KMS-11 (cell line): ENCODE results near the gene RAB5A.

Source experiments
- H2AFZ ChIP-seq: fragments of 200-600 bp; sonication (generic); 2 replicates; pipeline ENCODE4 v1.6.1; 2016; ENCODE audit warnings: antibody characterized with exemption, mixed run types, low read depth
- H3K27ac ChIP-seq: fragments of 200-600 bp; sonication (generic); 2 replicates; pipeline ENCODE4 v1.6.1; 2016; ENCODE audit warnings: mild to moderate bottlenecking, mixed run types
- H3K27me3 ChIP-seq: fragments of 200-600 bp; sonication (generic); 2 replicates; pipeline ENCODE4 v1.6.1; 2017; ENCODE audit warnings: mild to moderate bottlenecking, low read depth, mixed run types, moderate library complexity; ENCODE audit not compliant: insufficient read depth
- H3K36me3 ChIP-seq: fragments of 200-600 bp; sonication (generic); 2 replicates; pipeline ENCODE4 v1.6.1; 2017; ENCODE audit warnings: mild to moderate bottlenecking, mixed run types; ENCODE audit not compliant: insufficient read depth
- H3K4me1 ChIP-seq: fragments of 200-600 bp; sonication (generic); 2 replicates; pipeline ENCODE4 v1.6.1; 2016; ENCODE audit warnings: mild to moderate bottlenecking, low read depth, mixed run types; ENCODE audit not compliant: poor library complexity, severe bottlenecking
- H3K4me2 ChIP-seq: fragments of 200-600 bp; sonication (generic); 2 replicates; pipeline ENCODE4 v1.7.0; 2016; ENCODE audit warnings: mild to moderate bottlenecking, mixed run types
- H3K4me3 ChIP-seq: fragments of 200-600 bp; sonication (generic); IDR thresholded peaks from 2 replicates; pipeline ENCODE4 v1.6.1; 2017; ENCODE audit warnings: low read depth, low read length, mixed read lengths; ENCODE audit not compliant: insufficient read depth
- H3K79me2 ChIP-seq: fragments of 200-600 bp; sonication (generic); 2 replicates; pipeline ENCODE4 v1.6.1; 2016; ENCODE audit warnings: low read depth, mixed run types; ENCODE audit not compliant: insufficient read depth
- H3K9ac ChIP-seq: fragments of 200-600 bp; sonication (generic); 2 replicates; pipeline ENCODE4 v1.6.1; 2016; ENCODE audit warnings: mild to moderate bottlenecking, mixed run types
- H4K20me1 ChIP-seq: fragments of 200-600 bp; sonication (generic); 2 replicates; pipeline ENCODE4 v1.6.1; 2016; ENCODE audit warnings: mild to moderate bottlenecking, mixed run types; ENCODE audit not compliant: insufficient read depth
- CTCF ChIP-seq: fragments of 200-600 bp; sonication (generic); conservative IDR thresholded peaks from 2 replicates; pipeline ENCODE4 v1.6.1; 2017; ENCODE audit warnings: low read depth, mild to moderate bottlenecking, antibody characterized with exemption, low read length, moderate library complexity, mixed read lengths

Gene RAB5A

GRCh38 chr3:20001932-20002331 is 55.0 kb downstream of the RAB5A start:
- Histone ChIP-seq H4K20me1 (no peaks in the 10 kb centered on the region), H3K27me3 (no peaks in the 10 kb centered on the region), H3K4me2 (no peak overlapping the region), H3K9ac (no peak overlapping the region), H3K4me1 (no peaks in the 10 kb centered on the region), H3K27ac (no peak overlapping the region), H2AFZ (no peak overlapping the region), H3K79me2 (no peaks in the 10 kb centered on the region), H3K36me3 (no peaks in the 10 kb centered on the region), H3K4me3 (no peak overlapping the region)
- no peak for TF ChIP-seq CTCF

GRCh38 chr3:20007960-20008359 is 61.1 kb downstream of the RAB5A start:
- TF ChIP-seq CTCF, result no peak
- H3K36me3 ChIP-seq, result no peaks in the 10 kb centered on the region
- H3K27ac ChIP-seq, result no peak overlapping the region
- H3K79me2 ChIP-seq, result no peaks in the 10 kb centered on the region
- no peak overlapping the region for H2AFZ ChIP-seq
- H4K20me1 ChIP-seq, result no peaks in the 10 kb centered on the region
- no peak overlapping the region for H3K4me2 ChIP-seq
- H3K4me1 ChIP-seq, result no peaks in the 10 kb centered on the region
- H3K9ac ChIP-seq, result no peak overlapping the region
- H3K4me3 ChIP-seq, result no peak overlapping the region
- no peaks in the 10 kb centered on the region for H3K27me3 ChIP-seq

GRCh38 chr3:20008646-20009045 is 61.7 kb downstream of the RAB5A start:
- H4K20me1 ChIP-seq, result no peaks in the 10 kb centered on the region
- no peaks in the 10 kb centered on the region for H3K79me2 ChIP-seq
- H3K9ac ChIP-seq, result no peak overlapping the region
- no peak overlapping the region for H2AFZ ChIP-seq
- no peak overlapping the region for H3K4me2 ChIP-seq
- no peaks in the 10 kb centered on the region for H3K27me3 ChIP-seq
- TF ChIP-seq CTCF, result no peak
- no peaks in the 10 kb centered on the region for H3K4me1 ChIP-seq
- H3K36me3 ChIP-seq, result no peaks in the 10 kb centered on the region
- no peak overlapping the region for H3K4me3 ChIP-seq
- H3K27ac ChIP-seq, result no peak overlapping the region

GRCh38 chr3:20012164-20012563 is 65.3 kb downstream of the RAB5A start, which contains the start of gene PP2D1:
Gene PP2D1 (minus strand): TSS chr3:20012264. CDS start chr3:20012072, 192 bp downstream.
- H3K79me2 ChIP-seq, result no peaks in the 10 kb centered on the region
- H2AFZ ChIP-seq, result no peak within 1 kb of the TSS
- H3K4me2 ChIP-seq, result no peak within 1 kb of the TSS
- no peak within 1 kb of the TSS for H3K27ac ChIP-seq
- no peak for TF ChIP-seq CTCF
- no peaks in the 10 kb centered on the region for H3K4me1 ChIP-seq
- H3K27me3 ChIP-seq, result no peaks in the 10 kb centered on the region
- no peaks in the 10 kb centered on the region for H4K20me1 ChIP-seq
- no peak within 1 kb of the TSS for H3K9ac ChIP-seq
- no peak within 1 kb of the TSS for H3K4me3 ChIP-seq
- no peaks in the 10 kb centered on the region for H3K36me3 ChIP-seq
